GM23248 (cell line): ENCODE measurements around the gene KATNAL1. TPM values are rescaled to one million over a fixed set of nuclear protein-coding genes. Genes with fewer than 3 reads are reported as not detected.

Source experiments
- DNase-seq: peaks from one replicate; pipeline ENCODE4 v3.0.0-alpha.2; 2015
- H2AFZ ChIP-seq: fragments of 200-600 bp; sonication (generic); 2 replicates; pipeline ENCODE4 v1.6.1; 2016; ENCODE audit warnings: antibody characterized with exemption
- H3F3A ChIP-seq: fragments of 200-600 bp; sonication (generic); 2 replicates; pipeline ENCODE4 v1.6.1; 2016; ENCODE audit warnings: mild to moderate bottlenecking, antibody characterized with exemption, mixed run types; ENCODE audit not compliant: insufficient read depth
- H3K27ac ChIP-seq: fragments of 200-600 bp; sonication (generic); 2 replicates; pipeline ENCODE4 v1.5.1; 2016; ENCODE audit warnings: mild to moderate bottlenecking
- H3K27me3 ChIP-seq: fragments of 200-600 bp; sonication (generic); replicated peaks from 2 replicates; pipeline ENCODE4 v1.6.1; 2016; ENCODE audit warnings: mild to moderate bottlenecking; ENCODE audit not compliant: insufficient read depth
- H3K36me3 ChIP-seq: fragments of 200-600 bp; sonication (generic); 2 replicates; pipeline ENCODE4 v1.6.1; 2016; ENCODE audit warnings: low read depth, mild to moderate bottlenecking
- H3K4me1 ChIP-seq: fragments of 200-600 bp; sonication (generic); 2 replicates; pipeline ENCODE4 v1.6.1; 2016; ENCODE audit warnings: mild to moderate bottlenecking; ENCODE audit not compliant: insufficient read depth
- H3K4me2 ChIP-seq: fragments of 200-600 bp; sonication (generic); one replicate; pipeline ENCODE4 v1.6.1; 2016; ENCODE audit warnings: mild to moderate bottlenecking; ENCODE audit not compliant: unreplicated experiment
- H3K4me3 ChIP-seq: fragments of 200-600 bp; sonication (generic); 2 replicates; pipeline ENCODE4 v1.5.1; 2016; ENCODE audit warnings: mild to moderate bottlenecking
- H3K79me2 ChIP-seq: fragments of 200-600 bp; sonication (generic); 2 replicates; pipeline ENCODE4 v1.6.1; 2016; ENCODE audit warnings: mild to moderate bottlenecking; ENCODE audit not compliant: insufficient read depth
- H3K9ac ChIP-seq: fragments of 200-600 bp; sonication (generic); 2 replicates; pipeline ENCODE4 v1.6.1; 2016; ENCODE audit warnings: mild to moderate bottlenecking
- H3K9me2 ChIP-seq: fragments of 200-600 bp; sonication (generic); 2 replicates; pipeline ENCODE4 v1.6.1; 2016; ENCODE audit warnings: mixed run types, mild to moderate bottlenecking, moderate library complexity; ENCODE audit not compliant: insufficient read depth
- H3K9me3 ChIP-seq: fragments of 200-600 bp; sonication (generic); one replicate; pipeline ENCODE4 v1.6.1; 2017; ENCODE audit warnings: low read depth
- H4K20me1 ChIP-seq: fragments of 200-600 bp; sonication (generic); 2 replicates; pipeline ENCODE4 v1.6.0; 2016; ENCODE audit not compliant: insufficient read depth
- EZH2 ChIP-seq: fragments of 200-600 bp; sonication (generic); IDR thresholded peaks from 2 replicates; pipeline ENCODE4 v1.6.1; 2018; ENCODE audit warnings: antibody characterized with exemption, mild to moderate bottlenecking; ENCODE audit not compliant: insufficient read depth, poor library complexity, severe bottlenecking
- EZH2phosphoT487 ChIP-seq: fragments of 200-600 bp; sonication (generic); IDR thresholded peaks from 2 replicates; pipeline ENCODE4 v1.6.1; 2018; ENCODE audit warnings: antibody characterized with exemption, moderate library complexity, mild to moderate bottlenecking, low read depth; ENCODE audit not compliant: insufficient read depth
- WGBS, 2 experiments: methylation state at CpG; one replicate each; pipeline ENCODE4 v1.1.6; 2015 to 2017; ENCODE audit warnings: low lambda C conversion rate in 2 of 2, low coverage in 1 of 2; ENCODE audit errors: missing lambda C conversion rate in 2 of 2; 5-methylcytosine and 5-hydroxymethylcytosine counted together
- in situ Hi-C: fragments of 300-500 bp; cut with MboI; formaldehyde crosslinking; loops from 2 replicates; pipeline ENCODE4 v1.15.0; 2020
- polyA plus RNA-seq: library from polyadenylated mRNA; unstranded; fragments of >200 nt; fragmentation: Nextera tagmentation; extraction: Ambion mirVana; gene quantifications from 2 replicates; pipeline ENCODE4 v1.2.1, GENCODE V29; 2016
- total RNA-seq: library from RNA; depleted of rRNA; stranded (reverse); fragments of >200 nt; shearing (Covaris generic); gene quantifications from 2 replicates; pipeline ENCODE4 v1.2.3, GENCODE V29; 2014

KATNAL1 gene
- total and polyA plus RNA-seq, 2 experiments from 2014 or later, result 23.1 to 34.8 TPM

DNA sequence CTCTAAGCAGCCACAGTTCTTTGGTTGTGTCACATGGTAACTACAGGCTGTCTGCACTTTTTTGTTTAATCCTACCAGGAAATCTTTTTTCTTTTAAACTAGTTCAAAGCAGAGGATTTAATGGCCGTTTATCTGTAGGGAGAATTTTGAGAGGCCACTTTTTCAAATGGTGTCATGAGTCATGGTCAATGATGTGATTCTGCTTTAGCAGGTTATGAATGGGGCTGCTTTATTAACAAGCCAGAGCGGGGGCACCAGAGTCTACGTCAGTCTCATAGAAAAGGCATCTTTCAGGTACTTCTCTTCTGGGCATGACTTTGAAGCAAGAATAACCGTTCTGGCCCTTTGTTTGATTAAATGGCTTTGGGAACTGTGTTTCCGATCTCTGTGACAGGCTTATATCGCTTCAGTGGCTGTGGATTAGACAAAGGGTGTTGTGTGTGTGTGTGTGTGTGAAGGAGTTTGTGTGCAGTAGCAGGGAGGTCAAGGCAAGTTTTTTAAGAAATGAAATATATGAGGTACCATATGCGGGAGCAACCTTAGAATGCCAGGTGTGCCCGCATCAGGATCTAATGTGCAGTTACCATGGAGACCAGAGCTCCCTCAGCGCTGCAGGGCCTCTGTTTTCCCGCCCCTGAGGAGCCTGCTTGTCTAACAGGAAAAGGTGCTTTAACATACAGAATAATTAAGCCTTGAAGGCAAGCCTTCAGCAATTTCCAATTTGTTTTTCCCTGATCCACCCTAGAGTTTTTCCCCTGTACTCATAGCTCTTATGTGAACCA is 120.5 kb downstream of the KATNAL1 start:
- no peak overlapping the region for H3K27ac ChIP-seq
- H3K79me2 ChIP-seq, result no peaks in the 10 kb centered on the region
- no peaks in the 10 kb centered on the region for H3K27me3 ChIP-seq
- H3K9ac ChIP-seq, result no peak overlapping the region
- in situ Hi-C loops, result no loop called here
- no peak overlapping the region for H3K4me3 ChIP-seq
- H3F3A ChIP-seq, result no peaks in the 10 kb centered on the region
- no peak for DNase-seq
- WGBS, 2 experiments, result 48% methylated on average over 10 of the region's 10 CpGs
- 0 out of 2 replicates have a peak, but pooled peaks cover 4% of the 10 kb centered on the region for H3K4me1 ChIP-seq
- no peak overlapping the region for H3K4me2 ChIP-seq
- no peak overlapping the region for H2AFZ ChIP-seq
- H3K9me3 ChIP-seq, result no peaks in the 10 kb centered on the region
- H3K36me3 ChIP-seq, result no peaks in the 10 kb centered on the region
- no peaks in the 10 kb centered on the region for H3K9me2 ChIP-seq
- no peaks in the 10 kb centered on the region for H4K20me1 ChIP-seq
- TF ChIP-seq EZH2 (no peak), EZH2phosphoT487 (no peak)

DNA sequence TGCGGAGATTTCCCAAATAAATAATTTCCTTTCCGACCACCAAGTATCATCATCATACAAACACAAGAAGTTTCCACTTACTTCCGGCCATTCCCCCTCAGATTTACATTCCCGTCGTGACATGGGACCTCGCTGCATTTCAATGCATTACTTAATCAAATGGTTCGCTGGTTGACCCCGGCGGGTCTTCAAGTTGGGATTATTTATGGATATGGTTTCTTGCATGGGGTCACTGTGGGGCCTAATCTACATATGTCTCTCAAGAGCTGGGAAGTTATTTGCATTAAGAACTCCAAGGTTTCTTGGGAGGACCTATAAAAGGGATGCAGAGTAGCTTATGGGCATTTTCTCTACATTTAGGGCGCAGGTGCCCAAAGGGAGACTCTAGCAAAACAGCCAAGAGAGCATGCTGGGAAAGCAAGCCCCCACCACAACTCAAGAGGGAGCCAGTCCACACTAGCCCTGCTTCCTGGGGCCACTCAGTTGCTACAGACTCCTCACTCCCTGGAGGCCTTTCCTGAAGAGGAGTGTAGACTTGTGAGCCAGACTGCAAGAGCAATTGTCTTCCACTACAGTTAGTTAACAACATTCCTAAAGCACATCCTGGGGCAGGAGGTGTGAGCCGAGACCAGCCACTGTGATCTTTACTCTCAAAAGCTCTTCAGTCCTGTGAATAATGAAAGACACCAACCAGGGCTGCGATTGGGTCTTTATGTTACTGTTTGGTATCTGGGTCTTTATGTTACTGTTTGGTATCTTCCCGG is 125.3 kb downstream of the KATNAL1 start:
- Histone ChIP-seq H3K27ac (no peak overlapping the region), H3K36me3 (no peaks in the 10 kb centered on the region), H3K9me3 (no peaks in the 10 kb centered on the region), H3K79me2 (no peaks in the 10 kb centered on the region), H3K4me2 (no peak overlapping the region), H3K9ac (no peak overlapping the region), H3K27me3 (no peaks in the 10 kb centered on the region), H2AFZ (no peak overlapping the region), H3F3A (no peaks in the 10 kb centered on the region), H3K4me1 (no peaks in the 10 kb centered on the region), H4K20me1 (no peaks in the 10 kb centered on the region), H3K4me3 (no peak overlapping the region), H3K9me2 (no peaks in the 10 kb centered on the region)
- no peak for DNase-seq
- 87 to 89% methylated on average over 13 of the region's 13 CpGs for WGBS, 2 experiments
- TF ChIP-seq EZH2phosphoT487 (no peak), EZH2 (no peak)
- in situ Hi-C loops, result no loop called here

DNA sequence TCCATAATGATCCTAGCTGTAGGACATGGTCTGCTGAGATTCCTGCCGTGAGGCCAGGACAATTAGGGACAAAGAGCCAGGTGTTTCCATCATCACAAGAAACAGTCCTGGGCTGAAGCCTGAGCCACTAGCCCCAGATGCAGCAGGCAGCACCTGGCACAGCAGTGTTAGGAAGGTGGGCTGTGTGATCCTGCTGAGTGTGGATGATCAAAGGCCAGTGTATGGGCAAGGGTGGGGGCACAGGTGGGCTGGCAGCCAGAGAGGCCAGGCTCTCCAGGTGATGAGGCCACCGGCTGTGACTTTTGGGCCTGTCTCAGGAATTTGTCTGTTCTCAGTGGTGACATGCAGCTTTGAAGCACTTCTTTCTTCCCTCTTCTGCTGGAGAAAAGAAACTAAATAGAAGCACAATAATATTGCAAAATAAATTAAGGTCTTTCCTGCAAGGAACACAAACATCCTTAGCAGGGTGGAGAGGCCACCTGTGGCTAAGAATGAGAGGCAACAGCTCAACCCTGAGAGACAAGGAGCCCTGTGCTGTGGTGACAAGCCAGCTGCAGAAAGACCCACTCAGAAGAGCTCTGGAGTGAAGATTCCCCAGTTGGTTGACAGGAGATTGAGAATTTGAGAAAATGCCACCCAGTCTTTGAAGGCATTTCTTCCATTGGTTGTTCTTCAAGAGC is 127.6 kb downstream of the KATNAL1 start:
- Histone ChIP-seq H2AFZ (no peak overlapping the region), H3K4me3 (no peak overlapping the region), H3K27me3 (no peaks in the 10 kb centered on the region), H3F3A (no peaks in the 10 kb centered on the region), H3K27ac (no peak overlapping the region), H3K79me2 (no peaks in the 10 kb centered on the region), H3K4me1 (no peaks in the 10 kb centered on the region), H3K4me2 (no peak overlapping the region), H3K9ac (no peak overlapping the region), H4K20me1 (no peaks in the 10 kb centered on the region), H3K9me2 (no peaks in the 10 kb centered on the region), H3K9me3 (no peaks in the 10 kb centered on the region), H3K36me3 (no peaks in the 10 kb centered on the region)
- 39 to 45% methylated on average over 2 of the region's 2 CpGs for WGBS, 2 experiments
- in situ Hi-C loops, result no loop called here
- TF ChIP-seq EZH2 (no peak), EZH2phosphoT487 (no peak)
- no peak for DNase-seq

DNA sequence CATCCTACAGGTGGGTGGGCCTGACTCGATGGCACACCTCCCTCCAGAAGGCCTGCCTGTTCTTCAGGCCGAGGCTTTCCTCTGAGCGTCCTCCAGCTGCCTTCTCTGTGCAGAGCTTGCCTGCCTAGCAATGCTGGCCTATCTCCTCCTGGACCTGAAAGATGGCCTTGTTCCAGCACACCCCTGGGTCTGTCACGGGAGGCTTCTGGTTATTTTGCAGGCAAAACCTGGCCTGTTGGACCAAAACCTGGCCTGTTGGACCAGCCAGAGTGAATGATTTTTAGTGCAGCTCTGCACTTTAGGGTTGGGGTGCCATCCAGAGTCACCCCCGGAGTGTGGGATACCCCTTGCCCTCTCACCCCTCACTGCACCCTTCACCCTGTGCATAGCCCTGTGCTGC is 128.4 kb downstream of the KATNAL1 start:
- Histone ChIP-seq H3K36me3 (no peaks in the 10 kb centered on the region), H3K27me3 (no peaks in the 10 kb centered on the region), H3K4me3 (no peak overlapping the region), H3K4me1 (no peaks in the 10 kb centered on the region), H3K9ac (no peak overlapping the region), H2AFZ (no peak overlapping the region), H3K27ac (no peak overlapping the region), H3K9me3 (no peaks in the 10 kb centered on the region), H3K9me2 (no peaks in the 10 kb centered on the region), H3K4me2 (no peak overlapping the region), H3F3A (no peaks in the 10 kb centered on the region), H3K79me2 (no peaks in the 10 kb centered on the region), H4K20me1 (no peaks in the 10 kb centered on the region)
- 79 to 81% methylated on average over 5 of the region's 5 CpGs for WGBS, 2 experiments
- TF ChIP-seq EZH2phosphoT487, result no peak
- no peak for DNase-seq
- in situ Hi-C loops, result no loop called here
